Thoracic aorta (tissue), 2 donors: Measurements from ENCODE around the gene CIZ1. TPM values are rescaled to one million over a fixed set of nuclear protein-coding genes. Genes with fewer than 3 reads are reported as not detected.
"Not testable (repeated sequence)": the region's sequence is repeated elsewhere in the genome, so short reads cannot be mapped to it uniquely, and the experiment has no call there.

Experiments used
- ATAC-seq: fragments of 150-250 bp; one replicate; pipeline ENCODE4 v1.8.0; 2017; ENCODE audit warnings: low read depth; ENCODE audit not compliant: insufficient number of reproducible peaks, low FRiP score
- DNase-seq: peaks from one replicate; pipeline ENCODE4 v3.0.0-alpha.2; 2020; ENCODE audit warnings: low spot score
- H3K27ac ChIP-seq, 2 donors: fragments of 200-600 bp; sonication (generic); 1 replicate in 1 of 2; 2 replicates in 1 of 2; pipeline ENCODE4 v1.5.1; 2016; ENCODE audit warnings: mild to moderate bottlenecking in 2 of 2, moderate library complexity in 2 of 2
- H3K27me3 ChIP-seq: fragments of 200-600 bp; sonication (generic); replicated peaks from 2 replicates; pipeline ENCODE4 v1.6.0; 2016; ENCODE audit warnings: mild to moderate bottlenecking; ENCODE audit not compliant: insufficient read depth
- H3K36me3 ChIP-seq: fragments of 200-600 bp; sonication (generic); one replicate; pipeline ENCODE4 v1.5.1; 2016
- H3K4me1 ChIP-seq, 2 donors: fragments of 200-600 bp; sonication (generic); 1 replicate in 1 of 2; 2 replicates in 1 of 2; pipeline versions ENCODE4 v1.5.1 to v1.6.0; 2016; ENCODE audit warnings: low read depth in 2 of 2, mild to moderate bottlenecking in 1 of 2; ENCODE audit not compliant: control insufficient read depth in 1 of 2
- H3K4me3 ChIP-seq: fragments of 200-600 bp; sonication (generic); 2 replicates; pipeline ENCODE4 v1.5.1; 2016; ENCODE audit warnings: mild to moderate bottlenecking
- H3K9me3 ChIP-seq: fragments of 200-600 bp; sonication (generic); 2 replicates; pipeline ENCODE4 v1.5.1; 2016
- total RNA-seq, 2 donors: library from RNA; depleted of rRNA; stranded (reverse); fragments of >200 nt; gene quantifications; one replicate each; pipeline versions ENCODE4 v1.1.0 to v1.2.3, GENCODE V29; 2016
- TF ChIP-seq, protein P1 (sequence below): fragments of 200-600 bp; sonication (generic); IDR thresholded peaks from one replicate; pipeline ENCODE4 v1.5.1; 2019; ENCODE audit warnings: antibody characterized with exemption

The CIZ1 gene
- total RNA-seq, 2 donors from 2014 or later, result 68.0 to 86.0 TPM

GRCh38 chr9:128142061-128142460, 49.3 kb downstream of the CIZ1 start:
- no peak overlapping the region for H3K4me3 ChIP-seq
- H3K36me3 ChIP-seq, result no peaks in the 10 kb centered on the region
- ATAC-seq (no peak), DNase-seq (no peak)
- H3K27me3 ChIP-seq, result no peaks in the 10 kb centered on the region
- no peaks in the 10 kb centered on the region for H3K4me1 ChIP-seq
- H3K27ac ChIP-seq, result no peak overlapping the region
- TF ChIP-seq, protein P1, sequence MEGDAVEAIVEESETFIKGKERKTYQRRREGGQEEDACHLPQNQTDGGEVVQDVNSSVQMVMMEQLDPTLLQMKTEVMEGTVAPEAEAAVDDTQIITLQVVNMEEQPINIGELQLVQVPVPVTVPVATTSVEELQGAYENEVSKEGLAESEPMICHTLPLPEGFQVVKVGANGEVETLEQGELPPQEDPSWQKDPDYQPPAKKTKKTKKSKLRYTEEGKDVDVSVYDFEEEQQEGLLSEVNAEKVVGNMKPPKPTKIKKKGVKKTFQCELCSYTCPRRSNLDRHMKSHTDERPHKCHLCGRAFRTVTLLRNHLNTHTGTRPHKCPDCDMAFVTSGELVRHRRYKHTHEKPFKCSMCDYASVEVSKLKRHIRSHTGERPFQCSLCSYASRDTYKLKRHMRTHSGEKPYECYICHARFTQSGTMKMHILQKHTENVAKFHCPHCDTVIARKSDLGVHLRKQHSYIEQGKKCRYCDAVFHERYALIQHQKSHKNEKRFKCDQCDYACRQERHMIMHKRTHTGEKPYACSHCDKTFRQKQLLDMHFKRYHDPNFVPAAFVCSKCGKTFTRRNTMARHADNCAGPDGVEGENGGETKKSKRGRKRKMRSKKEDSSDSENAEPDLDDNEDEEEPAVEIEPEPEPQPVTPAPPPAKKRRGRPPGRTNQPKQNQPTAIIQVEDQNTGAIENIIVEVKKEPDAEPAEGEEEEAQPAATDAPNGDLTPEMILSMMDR, result no peak
- no peaks in the 10 kb centered on the region for H3K9me3 ChIP-seq

- H3K27ac ChIP-seq, result no peak overlapping the region
- no peak overlapping the region for H3K4me3 ChIP-seq
- no peaks in the 10 kb centered on the region for H3K4me1 ChIP-seq
- ATAC-seq (no peak), DNase-seq (no peak)
- no peaks in the 10 kb centered on the region for H3K9me3 ChIP-seq
- no peaks in the 10 kb centered on the region for H3K27me3 ChIP-seq
- TF ChIP-seq, protein P1, result no peak
- no peaks in the 10 kb centered on the region for H3K36me3 ChIP-seq
These were observed 49.8 kb downstream of the CIZ1 start for GRCh38 chr9:128141604-128142003.

- H3K9me3 ChIP-seq, result no peaks in the 10 kb centered on the region
- no peak overlapping the region for H3K4me3 ChIP-seq
- no peaks in the 10 kb centered on the region for H3K36me3 ChIP-seq
- no peak for DNase-seq
- no peaks in the 10 kb centered on the region for H3K27me3 ChIP-seq
- TF ChIP-seq, protein P1, result no peak
- no peaks in the 10 kb centered on the region for H3K4me1 ChIP-seq
- no peak for ATAC-seq
- H3K27ac ChIP-seq, result no peak overlapping the region
These were observed 51.8 kb downstream of the CIZ1 start for GRCh38 chr9:128139621-128140020.

GRCh38 chr9:128138001-128138400, 53.4 kb downstream of the CIZ1 start:
- Histone ChIP-seq H3K4me1 (no peaks in the 10 kb centered on the region), H3K27ac (no peak overlapping the region), H3K27me3 (no peaks in the 10 kb centered on the region), H3K4me3 (no peak overlapping the region), H3K36me3 (no peaks in the 10 kb centered on the region), H3K9me3 (no peaks in the 10 kb centered on the region)
- TF ChIP-seq, protein P1, result no peak
- DNase-seq (no peak), ATAC-seq (no peak)

GRCh38 chr9:128136816-128137793, 54.3 kb downstream of the CIZ1 start:
- Histone ChIP-seq H3K9me3 (no peaks in the 10 kb centered on the region), H3K27ac (no peak overlapping the region), H3K27me3 (no peaks in the 10 kb centered on the region), H3K36me3 (no peaks in the 10 kb centered on the region), H3K4me3 (no peak overlapping the region), H3K4me1 (no peaks in the 10 kb centered on the region)
- no peak for DNase-seq
- TF ChIP-seq, protein P1, result no peak
- ATAC-seq, result no peak

- H3K4me1 ChIP-seq, H3K4me3 ChIP-seq, H3K36me3 ChIP-seq, H3K27me3 ChIP-seq, ATAC-seq, H3K27ac ChIP-seq, H3K9me3 ChIP-seq, DNase-seq: not testable (repeated sequence)
These were observed 55.8 kb downstream of the CIZ1 start for GRCh38 chr9:128135561-128135960.

DNA sequence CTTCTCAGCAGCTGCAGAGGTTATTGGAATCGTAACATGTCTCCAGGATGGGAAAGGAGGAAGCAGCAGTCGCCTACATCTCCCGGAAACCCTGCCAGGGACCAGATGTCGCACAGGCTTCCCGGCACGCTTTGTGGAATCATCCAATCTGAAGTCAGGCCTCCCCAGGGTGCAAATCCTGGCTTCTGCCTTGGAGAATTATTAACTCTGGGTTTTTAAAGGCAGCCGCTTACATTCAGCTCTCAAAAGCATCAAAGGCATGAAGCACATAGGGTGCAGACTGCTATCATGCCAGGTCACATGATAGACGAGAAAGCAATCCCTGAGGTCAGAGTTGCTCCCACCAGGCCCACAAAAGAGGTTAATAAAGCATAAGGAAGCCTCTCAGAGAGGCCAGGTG, 59.2 kb downstream of the CIZ1 start:
- peaks cover 6 to 11% of the 10 kb centered on the region in 2 donors for H3K4me1 ChIP-seq
- not testable (repeated sequence) for H3K36me3 ChIP-seq, H3K9me3 ChIP-seq, DNase-seq, H3K4me3 ChIP-seq, ATAC-seq, H3K27me3 ChIP-seq, H3K27ac ChIP-seq

DNA sequence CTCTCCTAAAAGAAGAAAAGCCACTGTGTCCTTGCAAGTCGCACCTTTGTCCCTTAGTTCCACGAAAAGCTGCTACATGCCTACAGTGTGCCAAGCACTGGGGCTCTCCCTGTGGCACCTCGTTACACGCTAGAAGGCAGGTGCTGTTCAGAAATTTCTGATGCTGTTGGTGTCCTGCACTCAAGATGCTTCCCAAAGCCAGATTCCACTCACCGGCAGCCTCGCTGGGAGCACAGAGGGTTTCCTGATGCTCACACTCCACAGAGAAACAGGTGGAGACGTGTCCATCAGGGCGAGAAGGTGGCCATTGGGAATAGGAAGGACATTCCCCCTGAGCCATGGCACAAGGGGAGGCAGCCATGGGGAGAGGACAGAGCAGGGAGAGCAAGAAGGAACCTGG, 60.0 kb downstream of the CIZ1 start:
- not testable (repeated sequence) for H3K36me3 ChIP-seq, H3K27me3 ChIP-seq, H3K27ac ChIP-seq, H3K9me3 ChIP-seq, H3K4me3 ChIP-seq, DNase-seq, ATAC-seq
- H3K4me1 ChIP-seq, result peaks cover 10 to 18% of the 10 kb centered on the region in 2 donors
